Measurements from ENCODE around the gene AGPAT2. TPM values are rescaled to one million over a fixed set of nuclear protein-coding genes. Genes with fewer than 3 reads are reported as not detected.

The AGPAT2 gene
- total RNA-seq, 1 experiment from 2014 or later, result 103 TPM

DNA sequence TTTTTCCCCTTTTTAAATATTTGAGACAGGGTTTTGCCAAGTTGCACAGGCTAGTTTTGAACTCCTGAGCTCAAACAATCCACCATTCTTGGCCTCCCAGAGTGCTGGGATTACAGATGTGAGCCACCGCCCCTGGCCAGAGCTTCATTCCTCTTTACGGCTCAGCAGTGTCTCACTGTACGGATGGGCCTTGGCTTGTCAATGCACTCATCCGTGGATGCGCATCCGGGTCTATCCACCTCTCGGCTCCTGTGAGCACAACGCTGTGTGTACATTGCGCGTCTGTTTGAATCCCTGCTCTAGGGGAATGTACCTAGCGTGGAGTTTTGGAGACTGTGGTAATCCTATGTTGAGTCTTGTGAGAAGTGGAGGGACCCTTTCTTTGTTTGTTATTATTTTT, 35.4 kb downstream of the AGPAT2 start:
- ATAC-seq, result no peak
- no peak overlapping the region for H3K9ac ChIP-seq (ENCODE audit: low read length)
- H3K4me1 ChIP-seq (ENCODE audit: insufficient read depth, low read length), result peaks cover 3% of the 10 kb centered on the region; the same call in 1 of the 2 replicates
- no peak for DNase-seq
- ChIA-PET CTCF (no interaction called here), POLR2A (ENCODE audit: unreplicated experiment) (no interaction called here)
- no peak overlapping the region for H3K4me2 ChIP-seq (ENCODE audit: low read length)
- no peaks in the 10 kb centered on the region for H3K9me3 ChIP-seq (ENCODE audit: low read length)
- H4K20me1 ChIP-seq (ENCODE audit: low read length), result no peaks in the 10 kb centered on the region
- H3K27ac ChIP-seq (ENCODE audit: low read length), result no peak overlapping the region
- no peaks in the 10 kb centered on the region for H3K27me3 ChIP-seq (ENCODE audit: low read length)
- no peaks in the 10 kb centered on the region for H3K79me2 ChIP-seq (ENCODE audit: low read length)
- no peaks in the 10 kb centered on the region for H3K36me3 ChIP-seq (ENCODE audit: low read depth, low read length)
- intact Hi-C loops (cut with micrococcal nuclease), result no loop called here
- no peak overlapping the region for H2AFZ ChIP-seq (ENCODE audit: low read length)
- no peak for TF ChIP-seq EZH2phosphoT487 (IDR thresholded peaks at IDR 0.05; ENCODE audit: borderline replicate concordance, low read length)
- no peak for TF ChIP-seq CTCF (conservative IDR thresholded peaks at IDR 0.05; ENCODE audit: low read depth, low read length)
- TF ChIP-seq EZH2 (IDR thresholded peaks at IDR 0.05; ENCODE audit: low read length, unreplicated experiment), result no peak
- H3K4me3 ChIP-seq (ENCODE audit: low read length), result no peak overlapping the region
- no peaks in the 10 kb centered on the region for H3K9me2 ChIP-seq (replicated peaks; ENCODE audit: low read length)
- no peaks in the 10 kb centered on the region for H3F3A ChIP-seq (ENCODE audit: low read length, unreplicated experiment)
- BruUV-seq (replicated peaks), result no TSS peak

DNA sequence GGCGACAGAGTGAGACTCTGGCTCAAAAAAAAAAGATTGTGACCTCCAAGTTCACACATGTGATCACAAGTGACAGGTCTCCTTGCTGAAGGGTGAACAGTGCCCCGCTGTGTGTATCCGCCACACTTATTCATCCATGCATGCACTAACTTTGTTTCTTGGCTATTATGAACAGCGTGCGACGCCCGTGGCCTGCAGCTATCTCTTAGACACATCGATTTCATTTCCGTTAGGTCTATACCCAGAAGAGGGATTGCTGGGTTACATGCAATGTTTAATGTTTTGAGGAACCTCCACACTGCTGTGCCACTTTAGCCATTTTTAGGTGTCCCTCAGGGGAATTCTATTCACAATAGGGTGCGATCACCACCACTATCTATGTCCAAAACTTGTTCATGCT, 36.6 kb downstream of the AGPAT2 start:
- CTCF ChIA-PET, result no interaction called here
- intact Hi-C loops (cut with micrococcal nuclease), result no loop called here
- Histone ChIP-seq H3K27ac (ENCODE audit: low read length) (no peak overlapping the region), H3F3A (ENCODE audit: low read length, unreplicated experiment) (no peaks in the 10 kb centered on the region), H3K27me3 (ENCODE audit: low read length) (no peaks in the 10 kb centered on the region), H3K36me3 (ENCODE audit: low read depth, low read length) (no peaks in the 10 kb centered on the region), H3K4me1 (ENCODE audit: insufficient read depth, low read length) (no peaks in the 10 kb centered on the region), H3K9ac (ENCODE audit: low read length) (no peak overlapping the region), H3K79me2 (ENCODE audit: low read length) (no peaks in the 10 kb centered on the region), H3K4me3 (ENCODE audit: low read length) (no peak overlapping the region), H3K4me2 (ENCODE audit: low read length) (no peak overlapping the region), H4K20me1 (ENCODE audit: low read length) (no peaks in the 10 kb centered on the region), H3K9me2 (replicated peaks; ENCODE audit: low read length) (no peaks in the 10 kb centered on the region), H3K9me3 (ENCODE audit: low read length) (no peaks in the 10 kb centered on the region), H2AFZ (ENCODE audit: low read length) (no peak overlapping the region)
- TF ChIP-seq CTCF (conservative IDR thresholded peaks at IDR 0.05; ENCODE audit: low read depth, low read length) (no peak), EZH2phosphoT487 (IDR thresholded peaks at IDR 0.05; ENCODE audit: borderline replicate concordance, low read length) (no peak)
- no peak for DNase-seq
- BruUV-seq (replicated peaks), result no TSS peak
- POLR2A ChIA-PET (ENCODE audit: unreplicated experiment), result no interaction called here
- ATAC-seq, result no peak

GRCh38 chr9:136650021-136650420, 37.2 kb downstream of the AGPAT2 start:
- H3K4me1 ChIP-seq (ENCODE audit: insufficient read depth, low read length), result no peaks in the 10 kb centered on the region
- no peaks in the 10 kb centered on the region for H3K79me2 ChIP-seq (ENCODE audit: low read length)
- no peak overlapping the region for H3K4me2 ChIP-seq (ENCODE audit: low read length)
- H3F3A ChIP-seq (ENCODE audit: low read length, unreplicated experiment), result no peaks in the 10 kb centered on the region
- no peak overlapping the region for H3K9ac ChIP-seq (ENCODE audit: low read length)
- ATAC-seq (no peak), DNase-seq (no peak)
- H3K9me3 ChIP-seq (ENCODE audit: low read length), result no peaks in the 10 kb centered on the region
- H3K27me3 ChIP-seq (ENCODE audit: low read length), result no peaks in the 10 kb centered on the region
- intact Hi-C loops (cut with micrococcal nuclease), result no loop called here
- BruUV-seq (replicated peaks), result no TSS peak
- H3K27ac ChIP-seq (ENCODE audit: low read length), result no peak overlapping the region
- H2AFZ ChIP-seq (ENCODE audit: low read length), result no peak overlapping the region
- TF ChIP-seq EZH2phosphoT487 (IDR thresholded peaks at IDR 0.05; ENCODE audit: borderline replicate concordance, low read length), result no peak
- no peak for TF ChIP-seq CTCF (conservative IDR thresholded peaks at IDR 0.05; ENCODE audit: low read depth, low read length)
- no peak for TF ChIP-seq EZH2 (IDR thresholded peaks at IDR 0.05; ENCODE audit: low read length, unreplicated experiment)
- no peak overlapping the region for H3K4me3 ChIP-seq (ENCODE audit: low read length)
- H4K20me1 ChIP-seq (ENCODE audit: low read length), result no peaks in the 10 kb centered on the region
- no peaks in the 10 kb centered on the region for H3K36me3 ChIP-seq (ENCODE audit: low read depth, low read length)
- POLR2A ChIA-PET (ENCODE audit: unreplicated experiment), result no interaction called here
- CTCF ChIA-PET, result no interaction called here
- H3K9me2 ChIP-seq (replicated peaks; ENCODE audit: low read length), result no peaks in the 10 kb centered on the region
